ENCODE results near the gene TEPSIN.
A peak's percentile ranks its signal among the peaks of the same experiment; 100 is the strongest.

The TEPSIN gene

GRCh38 chr17:81222620-81222905 is 16.3 kb downstream of the TEPSIN start:
- TF ChIP-seq ZBTB7A (IDR thresholded peaks at IDR 0.05; ENCODE audit: low read depth) (peak; percentile 66; the same call in 1 of the 2 replicates), TCF12 (IDR thresholded peaks at IDR 0.05; ENCODE audit: low read depth) (no peak)

- TF ChIP-seq CEBPB (IDR thresholded peaks at IDR 0.05) (no peak), ZBTB7A (IDR thresholded peaks at IDR 0.05; ENCODE audit: low read depth) (no peak), NFIC (IDR thresholded peaks at IDR 0.05) (no peak; the same call in 1 of the 2 replicates), RAD21 (IDR thresholded peaks at IDR 0.05; ENCODE audit: low read depth) (no peak), TCF12 (IDR thresholded peaks at IDR 0.05; ENCODE audit: low read depth) (no peak), FOXM1 (IDR thresholded peaks at IDR 0.05; ENCODE audit: borderline replicate concordance, low read depth) (no peak), TAF1 (IDR thresholded peaks at IDR 0.05; ENCODE audit: low read depth) (no peak), USF1 (IDR thresholded peaks at IDR 0.05) (no peak)
These were observed 16.8 kb downstream of the TEPSIN start for GRCh38 chr17:81221842-81222619.

- no peak for TF ChIP-seq NFIC (IDR thresholded peaks at IDR 0.05)
- TF ChIP-seq TAF1 (IDR thresholded peaks at IDR 0.05; ENCODE audit: low read depth), result no peak
- no peak for TF ChIP-seq EP300 (IDR thresholded peaks at IDR 0.05; ENCODE audit: borderline replicate concordance)
- no peak for TF ChIP-seq EGR1 (IDR thresholded peaks at IDR 0.05)
- TF ChIP-seq TCF12 (IDR thresholded peaks at IDR 0.05; ENCODE audit: low read depth), result no peak
These were observed 17.4 kb downstream of the TEPSIN start for GRCh38 chr17:81221371-81221841.

GRCh38 chr17:81219476-81220180 is 19.2 kb downstream of the TEPSIN start:
- TF ChIP-seq REST (IDR thresholded peaks at IDR 0.05; ENCODE audit: low read depth) (no peak), MAX (IDR thresholded peaks at IDR 0.05) (no peak), EGR1 (IDR thresholded peaks at IDR 0.05) (no peak), YY1 (IDR thresholded peaks at IDR 0.05; ENCODE audit: low read depth) (no peak)

- TF ChIP-seq RAD21 (IDR thresholded peaks at IDR 0.05; ENCODE audit: low read depth) (no peak), CEBPB (IDR thresholded peaks at IDR 0.05) (no peak), CREB1 (IDR thresholded peaks at IDR 0.05; ENCODE audit: low read depth) (no peak), REST (IDR thresholded peaks at IDR 0.05; ENCODE audit: low read depth) (no peak), FOXM1 (IDR thresholded peaks at IDR 0.05; ENCODE audit: borderline replicate concordance, low read depth) (no peak), TEAD4 (IDR thresholded peaks at IDR 0.05) (no peak), ZBTB7A (IDR thresholded peaks at IDR 0.05; ENCODE audit: low read depth) (no peak), EP300 (IDR thresholded peaks at IDR 0.05; ENCODE audit: borderline replicate concordance) (no peak)
These were observed 19.9 kb downstream of the TEPSIN start for GRCh38 chr17:81218991-81219390.

GRCh38 chr17:81218459-81218858 is 20.4 kb downstream of the TEPSIN start:
- TF ChIP-seq USF1 (IDR thresholded peaks at IDR 0.05) (no peak), CREB1 (IDR thresholded peaks at IDR 0.05; ENCODE audit: low read depth) (no peak), TCF12 (IDR thresholded peaks at IDR 0.05; ENCODE audit: low read depth) (no peak), TAF1 (IDR thresholded peaks at IDR 0.05; ENCODE audit: low read depth) (no peak), RAD21 (IDR thresholded peaks at IDR 0.05; ENCODE audit: low read depth) (no peak), YY1 (IDR thresholded peaks at IDR 0.05; ENCODE audit: low read depth) (no peak)

GRCh38 chr17:81217491-81217890 is 21.4 kb downstream of the TEPSIN start:
- no peak for TF ChIP-seq ZBTB7A (IDR thresholded peaks at IDR 0.05; ENCODE audit: low read depth)
- TF ChIP-seq EP300 (IDR thresholded peaks at IDR 0.05; ENCODE audit: borderline replicate concordance), result no peak
- no peak for TF ChIP-seq EGR1 (IDR thresholded peaks at IDR 0.05)
- no peak for TF ChIP-seq TCF12 (IDR thresholded peaks at IDR 0.05; ENCODE audit: low read depth)
- TF ChIP-seq CEBPB (IDR thresholded peaks at IDR 0.05), result no peak
- no peak for TF ChIP-seq CREB1 (IDR thresholded peaks at IDR 0.05; ENCODE audit: low read depth)
- TF ChIP-seq FOXM1 (IDR thresholded peaks at IDR 0.05; ENCODE audit: borderline replicate concordance, low read depth), result no peak
- TF ChIP-seq TAF1 (IDR thresholded peaks at IDR 0.05; ENCODE audit: low read depth), result no peak
- no peak for TF ChIP-seq NFIC (IDR thresholded peaks at IDR 0.05)
- TF ChIP-seq REST (IDR thresholded peaks at IDR 0.05; ENCODE audit: low read depth), result no peak
- no peak for TF ChIP-seq RAD21 (IDR thresholded peaks at IDR 0.05; ENCODE audit: low read depth)
- TF ChIP-seq MAX (IDR thresholded peaks at IDR 0.05), result no peak
- no peak for TF ChIP-seq YY1 (IDR thresholded peaks at IDR 0.05; ENCODE audit: low read depth)
- TF ChIP-seq USF1 (IDR thresholded peaks at IDR 0.05), result no peak
- TF ChIP-seq TEAD4 (IDR thresholded peaks at IDR 0.05), result no peak

Data from Ishikawa (cell line).